ENCODE data around the gene GP9.

GP9 gene

GRCh38 chr3:129033633-129034321, 26.8 kb upstream of the GP9 start:
- no peak overlapping the region for H3K27ac ChIP-seq
- intact Hi-C loops (cut with DNase I; ENCODE audit: low total_unique reads): loop anchor here (10.0 kb wide), 1 partner anchor 61 kb away; no protein-coding TSS in a partner anchor
- peak in 1 of 2 donors; percentile 49 for DNase-seq

GRCh38 chr3:129034642-129035041, 25.9 kb upstream of the GP9 start:
- H3K9me3 ChIP-seq: no peaks in the 10 kb centered on the region
- H3K27me3 ChIP-seq: peaks cover 0 to 10% of the 10 kb centered on the region in 2 donors
- peaks cover 0 to 5% (median 0%) of the 10 kb centered on the region in 4 donors for H3K4me1 ChIP-seq
- DNase-seq: peak in 1 of 2 donors; percentile 21
- no peak overlapping the region for H3K4me3 ChIP-seq
- no peak overlapping the region for H3K27ac ChIP-seq
- TF ChIP-seq CTCF (IDR thresholded peaks at IDR 0.05): no peak
- intact Hi-C loops (cut with DNase I; ENCODE audit: low total_unique reads): loop anchor here (10.0 kb wide), 1 partner anchor 60 kb away; no protein-coding TSS in a partner anchor
- H3K36me3 ChIP-seq: no peaks in the 10 kb centered on the region

More at GRCh38 chr3:129033633-129034321, 26.8 kb upstream of the GP9 start:
- Histone ChIP-seq H3K4me3 (no peak overlapping the region), H3K36me3 (no peaks in the 10 kb centered on the region), H3K9me3 (no peaks in the 10 kb centered on the region), H3K27me3 (peaks cover 0 to 1% of the 10 kb centered on the region in 2 donors), H3K4me1 (no peaks in the 10 kb centered on the region)
- TF ChIP-seq CTCF (IDR thresholded peaks at IDR 0.05): no peak

DNA sequence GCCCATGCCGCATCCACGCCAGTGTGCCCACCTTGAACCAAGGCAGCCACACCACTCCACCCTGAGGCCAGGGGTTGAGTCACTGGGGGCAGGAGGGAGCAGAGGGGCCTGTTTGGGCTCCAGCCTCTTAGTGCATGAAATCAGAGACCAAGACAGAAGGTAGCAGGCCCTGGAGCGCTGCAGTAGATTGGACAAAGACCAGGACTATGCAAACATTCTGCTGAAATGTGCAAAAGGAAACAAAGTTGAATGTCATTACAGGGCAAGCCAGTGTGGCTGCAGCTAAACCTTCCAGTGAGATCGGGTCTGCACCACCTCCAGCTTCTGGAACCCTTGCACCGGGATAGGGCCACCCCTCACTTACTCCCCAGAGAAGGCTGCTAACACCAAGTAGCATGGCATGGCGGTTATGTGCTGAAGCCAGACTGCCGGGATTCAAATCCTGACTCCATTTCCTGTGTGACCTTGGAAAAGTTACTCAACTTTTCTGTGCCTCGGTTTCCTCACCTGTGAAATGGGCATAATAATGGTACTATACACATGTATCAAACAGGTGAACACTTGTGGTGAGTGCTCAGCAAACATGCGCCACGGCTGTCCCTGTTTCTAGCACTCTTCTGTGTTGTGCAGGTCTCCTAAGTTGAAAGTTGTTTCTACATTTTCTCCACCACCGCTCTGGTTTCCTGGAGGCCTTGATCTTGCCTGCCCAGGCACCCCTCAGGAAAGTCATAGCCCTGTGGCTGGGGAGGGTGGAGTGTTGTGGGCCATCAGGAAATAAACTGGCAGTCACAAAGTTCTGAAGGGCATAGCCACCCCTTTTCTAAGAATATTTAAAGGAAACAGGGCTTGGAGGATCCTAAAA, 25.0 kb upstream of the GP9 start:
- peaks cover 0 to 13% of the 10 kb centered on the region in 2 donors for H3K27me3 ChIP-seq
- H3K9me3 ChIP-seq: no peaks in the 10 kb centered on the region
- intact Hi-C loops (cut with DNase I; ENCODE audit: low total_unique reads): loop anchor here (10.0 kb wide), 1 partner anchor 59 kb away; no protein-coding TSS in a partner anchor
- H3K4me1 ChIP-seq: peaks cover 0 to 7% (median 0%) of the 10 kb centered on the region in 4 donors
- TF ChIP-seq CTCF (IDR thresholded peaks at IDR 0.05): no peak
- H3K27ac ChIP-seq: no peak overlapping the region
- no peak overlapping the region for H3K4me3 ChIP-seq
- no peaks in the 10 kb centered on the region for H3K36me3 ChIP-seq
- DNase-seq: peak in 1 of 2 donors; percentile 15

GRCh38 chr3:129036222-129037092, 24.1 kb upstream of the GP9 start:
- peaks cover 0 to 17% of the 10 kb centered on the region in 2 donors for H3K27me3 ChIP-seq
- peak in 1 of 2 donors; percentile 47 for DNase-seq
- H3K4me3 ChIP-seq: no peak overlapping the region
- H3K4me1 ChIP-seq: peaks cover 0 to 7% (median 0%) of the 10 kb centered on the region in 4 donors
- no peaks in the 10 kb centered on the region for H3K9me3 ChIP-seq
- TF ChIP-seq CTCF (IDR thresholded peaks at IDR 0.05): no peak
- no peak overlapping the region for H3K27ac ChIP-seq
- no peaks in the 10 kb centered on the region for H3K36me3 ChIP-seq
- intact Hi-C loops (cut with DNase I; ENCODE audit: low total_unique reads): loop anchor here (10.0 kb wide), 1 partner anchor 58 kb away; no protein-coding TSS in a partner anchor

- H3K27me3 ChIP-seq: peaks cover 0 to 17% of the 10 kb centered on the region in 2 donors
- intact Hi-C loops (cut with DNase I; ENCODE audit: low total_unique reads): loop anchor here (10.0 kb wide), 1 partner anchor 58 kb away; no protein-coding TSS in a partner anchor
- DNase-seq: no peak
- no peaks in the 10 kb centered on the region for H3K36me3 ChIP-seq
- H3K9me3 ChIP-seq: no peaks in the 10 kb centered on the region
- no peak overlapping the region for H3K27ac ChIP-seq
- peaks cover 0 to 7% (median 0%) of the 10 kb centered on the region in 4 donors for H3K4me1 ChIP-seq
- TF ChIP-seq CTCF (IDR thresholded peaks at IDR 0.05): no peak
- H3K4me3 ChIP-seq: no peak overlapping the region
These were observed 23.5 kb upstream of the GP9 start for GRCh38 chr3:129037093-129037419.

Measured in tibial artery (tissue), 4 donors.